Measurements from ENCODE around the gene BRD9.
"Not testable (repeated sequence)": the region's sequence is repeated elsewhere in the genome, so short reads cannot be mapped to it uniquely, and the experiment has no call there.

Gene BRD9

GRCh38 chr5:845031-845675 is 47.4 kb downstream of the BRD9 start:
- not testable (repeated sequence) for DNase-seq (ENCODE audit: low read depth, low spot score)

GRCh38 chr5:844426-844825 is 48.2 kb downstream of the BRD9 start:
- DNase-seq (ENCODE audit: low read depth, low spot score): not testable (repeated sequence)

- not testable (repeated sequence) for DNase-seq (ENCODE audit: low read depth, low spot score)
Observed at GRCh38 chr5:843926-844325, 48.7 kb downstream of the BRD9 start.

- not testable (repeated sequence) for DNase-seq (ENCODE audit: low read depth, low spot score)
Observed at GRCh38 chr5:843371-843770, 49.2 kb downstream of the BRD9 start.

DNA sequence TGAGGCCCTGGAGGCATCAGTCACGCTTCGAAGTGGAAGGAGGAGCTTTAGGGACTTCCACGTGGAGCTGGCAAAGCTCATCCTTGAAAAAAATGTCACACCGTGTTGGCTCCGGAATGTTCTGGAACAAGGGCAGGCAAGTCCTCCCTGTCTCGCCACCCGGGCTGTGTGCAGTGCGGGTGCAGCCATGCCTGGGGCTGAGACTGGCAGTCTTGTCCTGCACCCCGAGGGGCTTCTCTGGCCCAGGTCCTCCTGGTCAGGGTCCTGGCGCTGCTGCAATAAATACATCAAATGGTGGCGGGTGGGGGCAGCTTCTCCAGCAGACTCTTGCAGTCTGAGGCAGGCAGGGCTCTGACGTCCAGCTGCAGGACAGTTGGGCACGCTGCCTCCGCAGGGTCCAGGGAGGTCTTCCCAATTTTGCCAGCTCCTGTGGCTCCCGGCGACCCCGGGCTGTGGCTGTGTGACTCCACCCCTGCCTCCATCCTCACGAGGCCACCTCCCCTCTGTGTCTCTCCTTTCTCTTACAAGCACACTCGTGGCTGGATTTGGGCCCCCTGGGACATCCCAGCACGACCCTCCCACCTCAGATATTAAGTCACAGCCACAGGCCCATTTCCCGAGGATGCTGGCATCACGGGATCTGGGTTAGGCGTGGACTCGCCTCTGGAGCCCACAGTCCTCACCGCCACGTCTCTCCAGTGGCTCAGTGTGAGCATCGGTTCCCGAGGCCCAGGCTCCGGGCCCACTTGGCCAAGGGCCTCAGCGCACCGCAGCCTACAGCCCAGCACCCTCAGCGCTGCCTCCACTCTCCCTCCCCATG is 50.0 kb downstream of the BRD9 start:
- not testable (repeated sequence) for DNase-seq (ENCODE audit: low read depth, low spot score)

DNA sequence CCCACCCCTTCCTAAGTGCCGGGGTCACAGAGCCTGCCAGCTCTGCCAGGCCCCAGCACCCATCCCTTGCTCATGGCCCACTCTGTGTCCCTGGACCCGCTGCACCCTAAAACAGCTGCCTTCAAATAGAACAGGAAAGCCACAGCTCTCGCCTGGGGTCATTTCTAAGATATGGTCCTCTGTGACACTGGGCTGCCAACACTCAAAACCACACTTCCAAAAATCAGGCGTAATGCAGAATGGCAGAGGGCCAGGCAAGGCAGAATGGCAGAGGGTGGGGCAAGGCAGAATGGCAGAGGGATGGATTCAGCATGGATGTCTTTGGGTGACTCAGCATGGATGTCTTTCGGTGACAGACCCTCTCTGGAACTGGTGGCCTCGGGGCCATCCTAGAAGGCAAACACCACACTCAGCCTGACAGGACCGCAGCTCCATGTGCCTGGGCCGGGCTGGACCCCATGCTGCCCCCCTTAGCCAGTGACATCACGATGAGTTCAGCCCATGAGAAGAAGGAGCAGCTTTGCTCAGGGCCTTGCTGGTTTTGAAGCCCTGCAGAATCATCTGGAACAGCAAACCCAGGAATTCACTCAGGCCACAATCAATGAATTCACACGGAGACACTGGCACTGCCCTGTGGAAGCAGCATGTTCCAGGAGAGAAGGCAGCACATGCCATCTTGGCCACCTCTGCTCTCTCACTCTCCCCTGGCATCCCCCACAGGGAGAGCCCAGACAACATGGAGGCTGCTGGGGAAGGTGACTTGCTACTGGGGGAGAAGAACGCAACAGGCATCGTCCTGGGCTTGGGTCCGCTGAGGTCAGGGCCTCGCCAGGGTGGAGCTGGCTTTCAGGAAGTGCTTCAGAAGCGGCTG is 50.8 kb downstream of the BRD9 start:
- not testable (repeated sequence) for DNase-seq (ENCODE audit: low read depth, low spot score)

- DNase-seq (ENCODE audit: low read depth, low spot score): not testable (repeated sequence)
Observed at GRCh38 chr5:840974-841435, 51.6 kb downstream of the BRD9 start.

GRCh38 chr5:840118-840973 is 52.3 kb downstream of the BRD9 start:
- DNase-seq (ENCODE audit: low read depth, low spot score): not testable (repeated sequence)

- DNase-seq (ENCODE audit: low read depth, low spot score): not testable (repeated sequence)
Observed at GRCh38 chr5:838431-838851, 54.2 kb downstream of the BRD9 start.

DNA sequence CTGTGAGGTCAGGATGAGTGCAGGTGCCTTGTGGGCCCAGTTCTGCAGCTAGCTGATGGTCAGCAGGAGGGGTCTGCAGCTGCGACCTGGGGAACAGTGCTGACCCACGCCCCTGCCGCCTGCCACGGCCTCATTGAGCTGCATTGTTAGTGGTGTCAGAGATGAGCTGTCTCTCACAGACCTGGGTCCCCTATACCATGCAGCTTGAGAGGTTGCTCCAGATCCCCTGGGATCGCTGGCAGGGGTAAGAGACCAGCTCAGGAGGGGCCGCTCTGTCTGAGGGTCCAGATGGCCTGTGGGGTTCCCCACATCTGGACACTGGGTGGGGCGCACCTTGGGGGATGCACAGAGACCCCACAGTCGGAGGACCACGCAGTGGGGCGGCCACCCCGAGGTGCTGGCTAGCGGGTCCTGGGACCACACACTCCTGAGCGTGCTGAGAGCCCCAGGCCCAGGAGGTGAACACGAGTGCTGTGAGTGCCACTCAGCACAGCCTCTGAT is 54.9 kb downstream of the BRD9 start:
- DNase-seq (ENCODE audit: low read depth, low spot score): not testable (repeated sequence)

DNA sequence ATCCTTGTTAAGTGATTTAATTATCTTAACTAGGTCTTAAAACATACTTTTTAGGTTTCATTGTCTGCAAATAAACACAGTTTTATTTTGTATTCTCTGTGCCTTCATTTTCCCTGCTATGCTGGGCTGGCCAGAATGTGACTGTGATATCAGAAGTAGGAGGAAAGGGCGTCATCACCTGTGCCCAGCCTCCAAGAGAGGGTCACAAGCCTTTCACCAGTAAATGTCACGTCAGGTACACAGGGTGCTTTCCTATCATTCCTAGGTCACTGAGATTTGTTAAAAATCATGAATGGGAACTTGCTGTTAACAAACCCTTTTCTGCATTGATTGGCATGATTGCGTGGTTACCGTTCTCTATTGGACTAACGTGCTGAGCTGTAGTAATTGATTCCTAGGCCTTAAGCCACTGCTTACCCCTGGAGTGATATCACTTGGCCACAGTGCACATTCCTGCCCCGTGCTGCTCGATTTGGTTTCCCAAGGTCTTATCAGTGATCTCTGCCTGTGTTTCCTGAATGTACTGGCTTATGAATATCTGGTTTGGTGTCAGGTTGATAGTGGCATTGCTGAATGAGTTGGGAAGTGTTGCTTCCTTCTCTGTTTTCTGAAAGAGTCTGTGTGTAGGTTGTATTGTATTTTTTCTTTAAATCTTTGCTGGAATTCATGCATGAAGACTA is 56.5 kb downstream of the BRD9 start:
- not testable (repeated sequence) for DNase-seq (ENCODE audit: low read depth, low spot score)

GRCh38 chr5:834013-834412 is 58.6 kb downstream of the BRD9 start:
- not testable (repeated sequence) for DNase-seq (ENCODE audit: low read depth, low spot score)

GRCh38 chr5:828194-828593 is 64.4 kb downstream of the BRD9 start:
- DNase-seq (ENCODE audit: low read depth, low spot score): not testable (repeated sequence)

- not testable (repeated sequence) for DNase-seq (ENCODE audit: low read depth, low spot score)
Observed at GRCh38 chr5:825544-825943, 67.1 kb downstream of the BRD9 start.

DNA sequence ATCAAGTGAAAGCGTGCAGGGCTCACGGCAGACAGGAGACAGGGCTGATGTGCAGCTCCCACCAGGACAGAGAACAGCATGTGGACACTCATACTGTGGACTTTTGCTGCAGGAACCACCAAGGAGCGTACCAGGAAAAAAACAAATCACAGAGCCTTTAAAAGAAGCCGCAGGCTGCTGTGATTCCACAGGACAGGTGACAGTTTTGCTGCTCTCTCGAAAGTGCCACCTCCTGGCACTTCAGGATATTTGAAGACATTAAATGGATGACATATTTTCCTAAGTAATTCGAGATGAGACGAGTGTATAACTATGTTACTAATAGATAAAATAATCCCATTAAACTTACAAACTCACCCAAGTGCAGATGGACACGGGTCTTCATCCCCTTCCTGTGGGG is 71.1 kb downstream of the BRD9 start:
- DNase-seq (ENCODE audit: low read depth, low spot score): no peak

GRCh38 chr5:820245-820644 is 72.4 kb downstream of the BRD9 start:
- no peak for DNase-seq (ENCODE audit: low read depth, low spot score)

- no peak for DNase-seq (ENCODE audit: low read depth, low spot score)
Observed at GRCh38 chr5:819078-819477, 73.5 kb downstream of the BRD9 start.

GRCh38 chr5:816176-816575 is 76.4 kb downstream of the BRD9 start:
- no peak for DNase-seq (ENCODE audit: low read depth, low spot score)

GRCh38 chr5:815449-815848 is 77.2 kb downstream of the BRD9 start:
- no peak for DNase-seq (ENCODE audit: low read depth, low spot score)

All from activated CD4-positive, CD25-positive, alpha-beta regulatory T cell treated with anti-CD3 and anti-CD28 coated beads, Interleukin-2, amount 50 U/mL, for 16 hours (primary cell).